Loucy (cell line): Measurements from ENCODE around the gene P4HB.

Experiments used
- H2AFZ ChIP-seq: fragments of 200-600 bp; sonication (generic); 2 replicates; pipeline ENCODE4 v1.6.0; 2016; ENCODE audit warnings: antibody characterized with exemption, mild to moderate bottlenecking, low read length, moderate library complexity
- H3F3A ChIP-seq: fragments of 200-600 bp; 2 replicates; pipeline ENCODE4 v1.6.0; 2016; ENCODE audit warnings: antibody characterized with exemption, low read depth, mild to moderate bottlenecking
- H3K27me3 ChIP-seq: fragments of 200-600 bp; sonication (generic); 2 replicates; pipeline ENCODE4 v1.6.1; 2014; ENCODE audit warnings: low read length, mild to moderate bottlenecking; ENCODE audit not compliant: insufficient read depth, poor library complexity, severe bottlenecking
- H3K36me3 ChIP-seq: fragments of 200-600 bp; sonication (generic); 2 replicates; pipeline ENCODE4 v1.6.1; 2016; ENCODE audit warnings: low read length; ENCODE audit not compliant: insufficient read depth
- H3K4me1 ChIP-seq: fragments of 200-600 bp; sonication (generic); 2 replicates; pipeline ENCODE4 v1.5.1; 2014; ENCODE audit warnings: low read length, mild to moderate bottlenecking; ENCODE audit not compliant: insufficient read depth, poor library complexity, severe bottlenecking
- H3K4me2 ChIP-seq: fragments of 200-600 bp; sonication (generic); 2 replicates; pipeline ENCODE4 v1.6.0; 2014; ENCODE audit warnings: antibody characterized with exemption, low read length, low read depth, mild to moderate bottlenecking; ENCODE audit not compliant: poor library complexity, severe bottlenecking
- H3K4me3 ChIP-seq: fragments of 200-600 bp; sonication (generic); 2 replicates; pipeline ENCODE4 v1.5.1; 2014; ENCODE audit warnings: low read length, mild to moderate bottlenecking, mixed read lengths; ENCODE audit not compliant: poor library complexity, severe bottlenecking
- H3K79me2 ChIP-seq: fragments of 200-600 bp; sonication (generic); 2 replicates; pipeline ENCODE4 v1.6.1; 2014; ENCODE audit warnings: low read length; ENCODE audit not compliant: insufficient read depth
- H3K9ac ChIP-seq: fragments of 200-600 bp; sonication (generic); 2 replicates; pipeline ENCODE4 v1.6.0; 2014; ENCODE audit warnings: mild to moderate bottlenecking, low read depth, low read length, moderate library complexity; ENCODE audit not compliant: poor library complexity, severe bottlenecking
- H3K9me2 ChIP-seq: fragments of 200-600 bp; sonication (generic); replicated peaks from 2 replicates; pipeline ENCODE4 v1.6.1; 2016; ENCODE audit warnings: low read depth, low read length, mixed read lengths
- H3K9me3 ChIP-seq: fragments of 200-600 bp; sonication (generic); 2 replicates; pipeline ENCODE4 v1.6.1; 2014; ENCODE audit warnings: mild to moderate bottlenecking, antibody characterized with exemption, low read length, low read depth; ENCODE audit not compliant: insufficient read depth
- H4K20me1 ChIP-seq: fragments of 200-600 bp; sonication (generic); 2 replicates; pipeline ENCODE4 v1.6.0; 2014; ENCODE audit warnings: antibody characterized with exemption, low read length, mild to moderate bottlenecking; ENCODE audit not compliant: insufficient read depth, poor library complexity, severe bottlenecking
- CTCF ChIP-seq: fragments of 200-600 bp; sonication (generic); conservative IDR thresholded peaks from 2 replicates; pipeline ENCODE4 v1.5.1; 2014; ENCODE audit warnings: mild to moderate bottlenecking, antibody characterized with exemption, low read length
- EZH2phosphoT487 ChIP-seq: fragments of 200-600 bp; IDR thresholded peaks from 2 replicates; pipeline ENCODE4 v1.6.1; 2018; ENCODE audit warnings: antibody characterized with exemption, mild to moderate bottlenecking, moderate library complexity, borderline replicate concordance

P4HB gene

DNA sequence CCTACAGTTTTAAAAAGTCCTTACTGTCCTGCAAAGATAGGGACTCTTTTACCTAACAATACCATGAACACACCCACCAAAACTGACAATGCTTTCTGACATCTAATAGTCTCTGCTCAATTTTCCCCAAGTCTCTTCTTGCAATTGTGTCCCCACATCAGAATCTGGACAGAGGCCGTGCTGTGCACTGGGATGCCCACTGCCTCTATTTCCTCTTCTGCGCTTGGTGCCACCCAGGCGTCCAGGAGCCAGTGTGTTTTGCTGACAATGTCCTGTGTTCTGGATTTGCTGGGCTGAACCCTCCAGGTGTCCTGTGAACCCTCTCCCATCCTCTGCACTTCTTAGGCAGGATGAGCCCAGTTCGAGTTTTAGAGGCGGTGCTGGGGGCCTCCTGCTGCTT lies 17.2 kb upstream of the P4HB start:
- Histone ChIP-seq H2AFZ (no peak overlapping the region), H3K4me1 (peaks cover 5% of the 10 kb centered on the region), H3K4me2 (no peak overlapping the region), H3K9me2 (no peaks in the 10 kb centered on the region), H3K27me3 (no peaks in the 10 kb centered on the region), H3K9ac (no peak overlapping the region), H3F3A (peaks cover 8% of the 10 kb centered on the region; the same call in 1 of the 2 replicates), H3K36me3 (peaks cover 29% of the 10 kb centered on the region; the same call in 1 of the 2 replicates), H3K9me3 (no peaks in the 10 kb centered on the region), H3K79me2 (peaks cover 20% of the 10 kb centered on the region), H3K4me3 (no peak overlapping the region), H4K20me1 (no peaks in the 10 kb centered on the region)
- TF ChIP-seq EZH2phosphoT487 (no peak), CTCF (no peak)

GRCh38 chr17:81871387-81872230 lies 11.3 kb upstream of the P4HB start:
- Histone ChIP-seq H3K4me2 (peak overlapping the region; percentile 84), H3K9me3 (no peaks in the 10 kb centered on the region), H4K20me1 (peaks cover 33% of the 10 kb centered on the region), H3K9me2 (no peaks in the 10 kb centered on the region), H3K9ac (peak overlapping the region; percentile 100), H3K27me3 (peaks cover 4% of the 10 kb centered on the region), H2AFZ (peak overlapping the region; percentile 62), H3K36me3 (peaks cover 18% of the 10 kb centered on the region), H3K4me1 (peaks cover 17% of the 10 kb centered on the region), H3K79me2 (peaks cover 58% of the 10 kb centered on the region), H3K4me3 (peak overlapping the region; percentile 95), H3F3A (peaks cover 8% of the 10 kb centered on the region; the same call in 1 of the 2 replicates)
- TF ChIP-seq EZH2phosphoT487 = no peak
- TF ChIP-seq CTCF = peak; percentile 21; the same call in 1 of the 2 replicates

GRCh38 chr17:81870981-81871386 lies 10.6 kb upstream of the P4HB start, which contains the start of gene ARHGDIA:
Gene ARHGDIA, minus strand, starts transcription at chr17:81871337. Its CDS starts 1,407 bp downstream, at chr17:81869930.
- Histone ChIP-seq H4K20me1 (peaks cover 33% of the 10 kb centered on the region), H3K27me3 (peaks cover 4% of the 10 kb centered on the region), H3K4me2 (peak within 1 kb of the TSS; percentile 99), H3K79me2 (peaks cover 65% of the 10 kb centered on the region), H3K36me3 (peaks cover 18% of the 10 kb centered on the region), H3K9me2 (no peaks in the 10 kb centered on the region), H3K4me3 (peak within 1 kb of the TSS; percentile 95), H3K9ac (peak within 1 kb of the TSS; percentile 100), H3K9me3 (no peaks in the 10 kb centered on the region), H2AFZ (peak within 1 kb of the TSS; percentile 62), H3K4me1 (peaks cover 17% of the 10 kb centered on the region), H3F3A (peaks cover 8% of the 10 kb centered on the region; the same call in 1 of the 2 replicates)
- TF ChIP-seq EZH2phosphoT487 = no peak
